Medulla oblongata (tissue), 1 donor: ENCODE measurements around the gene LCN6.
A peak's percentile ranks its signal among the peaks of the same experiment; 100 is the strongest.

Experiments used
- DNase-seq: peaks from one replicate; pipeline ENCODE4 v3.0.0-alpha.2; 2015; ENCODE audit errors: extremely low spot score

Gene LCN6

DNA sequence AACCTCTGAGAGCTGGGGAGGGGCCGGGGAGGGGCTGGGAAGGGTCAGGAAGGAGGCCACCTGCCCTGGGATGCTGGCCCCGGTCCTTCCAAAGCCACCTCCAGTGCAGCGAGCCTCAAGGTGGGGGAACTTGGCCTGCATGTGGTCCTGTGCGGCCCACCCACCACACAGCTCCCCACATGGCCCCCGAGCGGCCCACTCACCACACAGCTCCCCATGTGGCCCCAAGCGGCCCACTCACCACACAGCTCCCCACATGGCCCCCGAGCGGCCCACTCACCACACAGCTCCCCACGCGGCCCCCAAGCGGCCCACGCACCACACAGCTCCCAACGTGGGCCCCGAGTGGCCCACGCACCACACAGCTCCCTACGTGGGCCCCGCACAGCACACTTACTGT, 3.6 kb downstream of the LCN6 start:
- DNase-seq: no peak

DNA sequence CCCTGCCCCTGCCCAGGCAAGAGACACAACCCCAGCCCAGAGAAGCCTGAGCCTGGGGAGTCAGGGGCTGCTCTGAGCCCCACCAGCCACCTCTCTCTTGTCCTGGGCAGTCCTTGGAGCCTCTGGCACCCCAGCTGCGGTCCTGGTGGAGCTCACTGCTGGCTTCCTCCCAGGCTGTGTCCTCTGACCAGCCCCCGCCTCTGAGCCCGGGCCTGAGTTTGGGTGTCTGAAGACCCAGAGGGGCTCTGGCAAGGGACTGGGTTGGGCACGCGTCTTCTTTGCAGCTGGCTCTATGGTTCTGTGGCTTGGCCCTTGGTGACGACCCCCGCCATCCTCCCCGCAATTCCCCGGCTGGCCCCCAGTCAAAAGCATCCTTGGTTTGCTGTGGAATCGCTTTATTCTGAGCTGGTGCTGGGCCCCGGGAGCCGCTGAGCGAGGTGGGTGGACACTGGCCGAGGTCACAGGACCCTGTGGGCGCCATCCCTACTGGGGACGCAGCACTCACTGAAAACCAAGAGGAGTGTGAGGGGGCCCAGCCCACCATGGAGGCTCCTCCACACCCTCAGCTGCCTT, 4.6 kb downstream of the LCN6 start:
- DNase-seq: no peak

DNA sequence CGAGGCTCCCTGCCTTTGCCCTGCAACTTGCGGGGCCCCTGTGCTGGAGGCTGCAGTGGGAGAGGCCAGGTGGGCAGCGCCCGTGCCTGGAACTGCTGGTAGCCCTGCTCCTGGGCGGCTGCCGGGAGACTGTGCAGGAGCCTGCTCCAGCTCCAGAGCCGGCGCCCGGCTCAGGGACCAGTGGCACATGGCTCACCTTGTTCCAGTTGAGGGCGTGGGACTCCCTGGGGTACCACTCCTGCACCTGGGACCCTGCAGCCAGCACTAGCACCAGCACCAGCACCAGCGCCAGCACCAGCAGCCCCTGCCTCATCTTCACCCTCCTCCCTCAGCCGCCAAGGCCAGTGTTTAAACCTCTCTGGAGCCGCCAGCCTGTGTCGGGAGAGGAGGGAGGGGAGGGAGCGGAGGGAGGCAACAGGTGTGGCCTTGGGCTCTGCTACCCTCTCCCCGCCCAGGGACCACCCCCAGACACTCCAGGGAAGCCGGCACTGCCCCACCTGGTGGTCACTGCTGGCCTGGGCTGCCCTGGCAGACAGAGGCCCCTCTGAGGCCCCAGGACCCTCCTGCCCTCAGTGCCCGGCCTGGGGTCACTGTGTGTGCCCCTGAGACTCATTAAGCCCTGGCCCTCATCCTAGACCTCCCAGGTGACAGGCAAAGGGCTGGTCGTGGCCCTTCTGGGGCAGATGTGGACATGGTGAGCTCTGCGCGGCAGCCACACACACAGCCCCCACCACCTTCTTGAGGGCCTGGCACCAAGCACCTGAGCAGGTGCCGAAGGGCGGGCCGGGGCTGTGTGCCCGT, 5.5 kb downstream of the LCN6 start, which contains the start of gene LCN10:
LCN10 (minus strand) TSS at position 350 of the 801 bp plus-strand sequence; CDS start at position 313, 37 bp downstream.
- no peak for DNase-seq

DNA sequence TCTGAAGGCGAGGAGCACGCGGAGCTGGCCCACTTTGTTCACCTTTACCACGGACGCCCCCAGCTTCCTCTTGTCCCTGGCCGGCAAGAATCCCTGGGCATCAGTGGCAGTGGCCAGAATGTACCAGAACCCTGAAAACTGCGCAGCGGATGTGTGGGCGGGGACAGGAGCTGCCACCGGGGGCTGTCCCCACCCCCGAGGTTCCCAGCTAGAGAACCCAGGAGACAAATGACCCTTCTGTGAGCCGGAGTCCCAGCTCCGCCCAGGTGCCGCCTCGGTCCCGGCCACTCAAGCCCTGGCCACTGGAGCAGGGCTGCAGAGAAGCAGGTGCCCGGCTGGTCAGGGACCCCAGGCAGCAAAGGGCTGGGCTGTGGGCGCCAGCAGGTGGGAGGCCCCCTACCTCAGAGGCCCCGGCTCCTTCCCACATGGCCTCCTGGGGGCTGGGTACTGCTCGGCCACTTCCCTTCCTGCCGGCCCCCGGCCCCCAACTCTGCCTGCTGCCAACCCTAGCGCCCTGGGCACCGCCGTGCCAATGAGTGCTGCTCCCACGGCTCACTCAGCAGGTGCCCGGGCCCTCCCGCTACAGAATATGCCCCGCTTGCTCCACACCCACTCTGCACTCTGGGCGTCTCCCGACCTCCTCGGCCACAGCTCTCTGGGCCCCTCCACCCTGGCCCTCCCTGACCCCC, 6.3 kb downstream of the LCN6 start:
- no peak for DNase-seq

DNA sequence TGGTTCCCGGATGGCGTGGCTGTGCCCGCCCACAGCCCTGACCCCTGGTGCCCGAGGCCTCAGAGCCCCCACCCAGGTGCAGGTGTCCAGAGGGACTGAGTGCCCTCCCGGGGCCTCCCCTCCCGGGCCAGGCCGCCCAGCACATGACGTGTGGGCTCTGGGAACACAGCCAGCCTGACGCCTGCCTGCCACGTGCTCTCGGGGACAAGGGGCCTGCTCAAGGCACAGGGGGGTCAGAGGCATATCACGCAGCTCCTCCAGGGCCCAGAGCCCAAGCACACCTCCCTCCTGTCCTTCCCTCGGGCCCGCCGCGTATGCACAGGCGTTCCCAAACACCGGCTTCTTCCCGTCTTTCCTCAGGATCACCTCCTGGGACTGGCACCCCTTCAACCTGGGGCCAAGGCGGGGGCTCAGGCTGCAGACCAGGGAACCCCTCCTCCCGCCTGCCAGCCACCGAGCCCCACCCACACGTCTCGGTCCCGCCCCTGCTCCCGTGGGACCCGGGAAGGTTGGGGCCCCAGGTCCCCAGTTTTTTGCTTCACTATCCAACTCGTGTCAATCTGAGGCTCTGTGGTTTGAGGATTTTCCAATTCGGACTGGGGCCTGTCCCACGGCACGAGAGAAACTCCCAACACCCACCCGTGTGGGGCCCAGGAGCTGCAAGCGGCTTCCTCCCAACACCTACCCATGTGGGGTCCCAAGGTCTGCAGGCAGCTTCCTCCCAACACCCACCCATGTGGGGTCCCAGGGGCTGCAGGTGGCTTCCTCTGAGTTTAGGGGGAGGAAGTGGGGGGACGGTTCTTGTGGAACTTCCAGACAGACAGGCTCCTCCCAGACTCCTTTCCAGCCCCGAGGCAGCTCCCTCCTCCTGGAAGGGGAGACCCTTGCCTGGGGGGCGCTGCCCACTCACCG, 7.1 kb downstream of the LCN6 start:
- no peak for DNase-seq

DNA sequence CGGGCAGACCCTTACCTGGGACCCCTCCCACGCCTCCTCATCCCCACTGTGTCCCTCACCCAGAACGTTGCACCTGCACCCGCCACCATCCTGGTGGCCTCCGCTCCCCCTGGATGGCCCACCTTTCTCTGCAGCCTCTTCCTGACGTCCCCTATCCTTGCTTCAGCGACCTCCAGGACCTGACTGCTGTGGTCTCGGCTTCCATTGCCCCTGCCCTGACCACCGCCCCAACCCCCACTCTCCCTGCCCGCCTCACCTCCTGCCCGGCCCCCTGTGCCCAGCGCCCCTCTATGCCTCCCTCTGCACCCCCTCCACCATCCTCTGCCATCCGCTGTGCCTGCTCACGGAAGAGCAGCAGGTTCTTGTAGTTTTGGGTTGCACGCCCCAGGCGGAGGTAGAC, 7.8 kb downstream of the LCN6 start:
- no peak for DNase-seq

DNA sequence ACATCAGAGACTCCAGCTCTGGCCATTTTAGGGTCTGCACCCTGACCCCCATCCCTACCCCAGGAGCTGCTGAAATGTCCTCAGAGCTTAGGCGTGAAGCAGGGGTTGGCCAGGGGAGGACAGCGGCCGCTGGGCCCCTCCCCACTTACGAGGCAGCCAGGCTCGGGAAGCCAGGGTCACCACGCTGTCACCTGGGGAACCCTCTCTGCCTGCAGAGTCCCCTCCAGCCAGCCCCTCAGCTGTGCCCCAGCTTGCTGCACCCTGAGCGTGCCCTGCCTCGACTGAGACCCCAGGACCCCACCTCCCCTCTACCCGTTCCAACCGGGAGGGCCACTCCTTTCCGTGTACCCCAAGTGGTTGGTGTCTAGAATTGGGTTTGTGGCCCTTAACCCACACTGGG, 8.3 kb downstream of the LCN6 start:
- no peak for DNase-seq

DNA sequence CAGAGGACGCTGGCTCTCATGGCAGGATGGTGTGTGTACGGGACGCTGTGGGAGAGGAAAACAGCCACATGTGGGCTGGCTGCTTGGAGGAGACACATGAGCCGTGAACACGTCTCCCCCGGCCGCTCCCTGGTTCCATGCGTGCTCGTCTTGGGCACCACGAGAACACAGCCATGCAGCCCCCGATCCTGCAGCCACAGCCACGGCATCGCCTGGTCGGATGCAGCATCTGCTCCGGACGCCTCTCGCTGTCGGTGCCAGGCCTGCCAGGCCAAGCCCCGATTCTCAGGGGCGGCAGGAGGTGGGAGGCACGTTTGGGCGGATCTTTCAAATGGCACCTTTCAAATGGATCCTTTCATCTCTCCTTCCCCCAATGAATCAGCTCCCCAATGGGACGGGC, 8.8 kb downstream of the LCN6 start:
- no peak for DNase-seq

DNA sequence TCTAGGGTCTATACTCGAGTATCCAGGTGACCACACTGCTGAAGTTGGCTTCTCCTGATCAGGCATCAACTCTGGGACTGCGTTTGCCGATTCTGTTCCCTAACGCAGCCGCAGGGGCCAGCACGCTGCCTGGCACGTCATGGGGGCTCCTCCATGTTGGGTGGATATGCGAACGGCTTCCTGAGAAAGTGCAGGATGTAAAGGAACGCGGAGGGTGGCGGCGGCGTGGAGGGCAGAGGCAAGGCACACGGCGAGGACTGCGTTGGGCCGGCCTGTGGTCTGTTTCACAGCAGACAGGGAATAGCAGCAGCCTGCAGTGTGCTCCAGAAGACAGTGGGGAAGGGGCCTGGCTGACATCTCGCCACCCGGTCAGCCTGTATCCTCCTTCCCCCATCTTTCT, 9.4 kb downstream of the LCN6 start:
- DNase-seq: no peak

DNA sequence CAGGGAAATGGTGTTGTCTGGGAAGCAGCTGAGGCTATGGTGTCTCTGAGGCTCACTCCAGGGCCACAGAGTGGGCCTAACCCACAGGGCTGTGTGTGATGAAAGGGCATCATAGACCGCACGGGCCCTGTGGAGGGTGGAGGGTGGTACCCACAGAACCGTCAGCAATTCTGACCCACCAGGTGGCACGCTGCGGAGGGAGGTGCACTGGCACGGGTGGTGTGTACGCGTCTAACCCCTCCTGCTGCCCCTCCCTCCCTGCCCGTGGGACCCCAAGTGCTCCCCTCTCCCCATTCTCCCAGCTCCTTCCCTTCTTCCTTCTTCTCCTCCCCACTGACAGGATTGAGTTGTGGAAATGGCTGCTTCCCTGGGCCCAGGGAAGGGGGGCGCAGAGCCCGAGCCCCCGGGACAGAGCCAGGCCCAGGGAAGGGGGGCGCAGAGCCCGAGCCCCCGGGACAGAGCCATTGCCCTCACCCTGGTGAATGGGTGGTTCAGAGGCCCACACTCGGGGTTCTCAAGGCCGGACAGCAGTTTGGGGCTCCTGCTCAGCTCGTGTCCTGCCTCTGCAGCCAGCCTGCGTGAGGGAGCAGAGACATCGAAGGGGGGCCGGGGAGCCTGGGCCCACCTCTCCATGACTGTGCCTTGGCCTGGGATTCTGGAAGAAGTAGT, 12.4 kb downstream of the LCN6 start:
- no peak for DNase-seq

DNA sequence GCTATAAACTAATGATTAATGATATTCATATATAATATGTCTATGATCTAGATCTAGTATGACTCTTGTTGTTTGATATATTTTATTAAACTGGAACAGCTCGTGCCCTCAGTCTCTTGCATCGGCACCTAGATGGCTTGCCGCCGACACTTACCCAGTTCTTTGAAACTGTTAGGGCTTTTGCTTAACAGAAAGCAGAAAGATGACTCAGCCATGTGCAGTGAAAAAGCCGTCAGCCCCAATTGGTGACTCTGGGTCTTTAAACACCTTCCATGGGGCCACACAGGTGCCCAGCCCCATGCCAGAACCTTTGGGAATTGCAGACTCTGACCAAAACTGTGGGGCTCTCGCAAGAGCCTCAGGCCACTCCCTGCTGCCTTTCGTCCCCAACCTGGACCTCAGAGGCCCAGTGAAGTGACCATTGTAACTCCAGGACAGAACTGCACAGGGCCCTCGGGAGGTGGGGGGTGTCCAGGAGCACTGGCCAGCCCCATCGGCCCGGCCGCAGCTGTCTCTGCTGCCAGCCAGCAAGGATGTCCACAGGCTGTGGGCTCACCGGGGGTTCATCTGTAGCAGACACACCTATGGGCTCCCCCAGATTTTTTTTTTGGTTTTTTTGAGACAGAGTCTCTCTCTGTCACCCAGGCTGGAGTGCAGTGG, 13.4 kb downstream of the LCN6 start:
- DNase-seq: no peak

DNA sequence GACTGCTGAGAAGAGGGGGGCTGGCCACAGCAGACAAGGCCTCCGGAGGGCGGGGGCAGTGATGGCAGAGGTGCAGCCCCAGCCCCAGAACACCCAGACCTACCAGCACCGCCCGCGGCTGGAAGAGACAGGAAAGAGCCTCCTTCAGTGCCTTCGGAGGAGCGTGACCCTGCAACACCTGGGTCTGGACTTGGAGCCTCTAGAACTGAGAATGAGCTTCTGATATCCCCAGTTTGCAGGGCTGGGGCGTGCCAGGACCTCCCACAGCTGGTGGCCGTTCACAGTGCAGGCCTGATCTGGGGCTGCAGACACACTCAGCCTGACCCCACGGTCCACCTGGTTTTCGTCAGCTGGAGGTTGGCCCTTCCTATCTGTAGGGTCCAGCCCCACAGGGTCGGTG, 14.7 kb downstream of the LCN6 start:
- DNase-seq: no peak

DNA sequence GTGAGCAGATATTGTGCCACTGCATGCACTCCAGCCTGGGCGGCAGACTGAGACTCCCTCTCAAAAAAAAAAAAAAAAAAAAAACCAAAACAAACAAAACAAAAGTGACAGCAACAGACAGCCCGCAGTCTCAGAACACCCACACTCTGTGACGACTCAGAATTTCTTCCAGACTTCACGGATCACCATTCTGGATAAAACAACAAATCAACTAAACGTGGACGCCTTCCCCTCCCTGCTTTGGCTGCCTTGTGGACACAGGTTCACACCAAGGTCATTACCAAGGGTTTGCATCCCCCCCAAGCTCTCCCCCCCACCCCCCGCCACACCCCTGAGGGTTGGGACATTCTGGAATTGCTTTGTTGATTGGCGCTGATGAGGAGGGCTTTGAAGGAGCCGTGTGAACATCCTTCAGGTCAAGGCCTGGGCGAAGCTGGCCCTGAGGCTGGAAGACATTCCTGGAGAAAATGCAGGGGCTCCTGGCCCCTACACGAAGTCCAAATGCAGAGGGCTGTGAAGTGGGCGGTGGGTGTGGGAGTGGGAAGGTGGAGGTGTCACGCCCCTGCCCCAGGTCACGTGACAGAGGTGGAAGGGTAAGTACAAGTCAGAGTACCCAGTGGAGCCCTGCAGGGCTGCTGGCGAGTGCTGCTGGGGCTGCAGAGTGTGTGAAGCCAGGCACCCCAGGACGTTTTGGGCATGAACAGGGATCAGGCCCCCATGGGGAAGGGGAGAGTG, 15.7 kb downstream of the LCN6 start:
- DNase-seq: no peak

DNA sequence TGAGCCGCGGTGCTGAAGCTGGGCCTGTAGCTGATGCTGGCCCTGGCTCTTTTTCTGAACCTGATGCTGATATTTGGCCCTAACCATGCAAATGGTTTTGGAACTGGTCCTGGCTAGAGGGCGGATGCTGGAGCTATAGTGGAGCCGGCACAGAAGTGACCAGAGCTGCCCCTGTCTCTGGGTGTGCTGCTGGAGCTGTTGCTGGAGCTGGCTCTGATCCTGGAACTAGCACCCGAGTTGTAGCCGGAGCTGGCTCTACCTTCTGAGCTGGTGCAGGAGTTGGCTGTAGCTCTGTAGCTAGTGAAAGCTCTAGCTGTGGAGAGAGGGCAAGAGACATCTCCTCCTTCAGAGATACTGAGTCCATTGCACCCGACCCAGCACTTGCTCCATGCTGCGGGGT, 18.4 kb downstream of the LCN6 start:
- DNase-seq: no peak

DNA sequence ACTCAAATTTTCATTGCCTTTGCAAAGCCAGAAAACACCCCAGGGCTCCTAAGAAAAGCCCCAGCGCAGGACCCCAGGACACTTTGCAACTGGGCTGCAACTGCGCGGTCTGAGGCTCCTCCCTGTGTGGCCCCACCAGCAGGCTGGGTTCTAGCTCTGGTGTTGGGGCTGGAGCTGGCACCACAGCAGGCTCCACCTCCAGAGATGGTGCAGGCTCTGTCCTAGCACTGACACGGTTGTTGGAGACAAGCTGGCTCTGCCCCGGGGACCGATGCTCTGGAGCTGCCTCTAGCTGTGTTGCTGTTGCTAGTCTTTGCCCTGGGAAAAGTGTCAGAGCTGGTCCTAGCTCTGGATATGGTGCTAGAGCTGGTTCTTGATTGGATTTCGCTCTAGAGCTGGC, 19.2 kb downstream of the LCN6 start:
- DNase-seq: no peak

DNA sequence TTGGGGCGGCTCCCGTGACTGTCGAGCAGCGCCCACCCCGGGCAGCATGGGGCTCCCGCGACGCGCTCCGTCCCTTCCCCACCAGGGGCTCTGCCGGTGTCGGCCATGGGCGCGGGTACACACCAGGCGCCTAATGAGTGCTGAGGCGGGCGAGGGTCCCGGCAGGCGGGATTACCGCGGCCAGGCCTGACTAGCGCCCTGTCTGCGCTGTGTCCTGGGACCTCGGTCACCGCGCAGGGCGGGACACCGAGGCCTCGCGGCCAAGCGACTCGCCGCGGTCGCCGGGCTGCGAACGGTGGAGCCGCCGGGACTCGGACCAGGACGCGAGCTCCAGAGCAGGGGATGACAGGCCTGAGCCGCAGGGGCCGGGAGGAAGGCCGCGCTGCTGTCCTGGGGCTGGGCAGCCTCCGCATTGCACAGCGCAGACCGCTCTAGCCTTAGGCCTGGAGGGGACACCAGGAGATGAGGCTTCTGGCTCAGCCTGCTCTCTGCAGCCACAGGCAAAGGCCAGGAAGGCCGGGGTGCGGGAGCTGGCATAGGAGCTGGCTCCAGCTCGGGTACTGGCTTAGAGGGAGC, 19.7 kb downstream of the LCN6 start:
- no peak for DNase-seq

DNA sequence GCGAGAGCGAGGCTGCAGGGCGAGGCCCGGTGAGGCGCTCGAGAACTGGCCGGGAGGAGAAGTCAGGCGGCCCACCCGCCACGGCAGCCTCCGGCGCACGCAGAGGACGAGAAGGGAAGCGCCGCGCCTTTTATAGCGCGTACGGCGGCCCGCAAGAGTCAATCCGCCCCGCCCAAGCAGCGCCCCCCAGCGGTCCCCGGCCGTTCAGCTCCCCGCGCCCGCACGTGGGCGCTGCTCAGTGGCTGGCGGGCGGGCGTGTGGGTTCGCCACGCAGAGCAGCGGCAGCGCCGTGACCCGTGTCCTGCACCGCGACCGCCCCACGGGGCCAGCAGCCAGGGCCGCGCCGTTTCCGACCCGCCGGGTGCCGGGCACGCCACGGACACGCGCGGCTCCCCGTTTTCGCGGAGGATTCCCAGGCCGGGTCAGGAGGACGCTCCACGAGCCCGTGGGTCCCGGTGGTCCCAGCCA, 20.2 kb downstream of the LCN6 start:
- DNase-seq: peak; percentile 84

DNA sequence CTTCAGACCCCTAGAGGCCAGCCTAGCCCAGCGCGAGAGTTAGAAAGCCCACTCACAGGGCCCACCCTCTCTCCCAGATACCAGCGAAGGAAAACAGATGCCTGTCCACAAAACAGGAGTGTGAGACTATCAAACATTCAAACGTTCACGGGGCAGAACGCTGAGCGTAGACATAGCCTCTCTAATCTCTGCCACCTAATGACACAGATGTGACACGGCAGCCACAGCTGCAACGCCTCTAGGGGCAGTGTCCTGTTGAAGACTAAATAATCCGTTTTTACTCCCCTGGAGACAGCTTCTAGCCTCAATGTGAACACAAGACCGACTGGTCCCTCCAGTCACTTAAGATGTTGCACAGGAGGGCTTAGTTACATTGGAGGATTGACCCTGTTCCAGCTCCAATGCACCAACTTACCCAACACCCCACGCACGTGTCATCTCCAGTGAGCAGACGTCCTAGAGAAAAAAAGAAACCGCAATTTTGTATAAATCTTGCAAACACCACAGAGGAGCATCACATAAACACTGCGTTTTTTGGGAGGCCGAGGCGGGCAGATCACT, 21.6 kb downstream of the LCN6 start:
- DNase-seq: no peak

DNA sequence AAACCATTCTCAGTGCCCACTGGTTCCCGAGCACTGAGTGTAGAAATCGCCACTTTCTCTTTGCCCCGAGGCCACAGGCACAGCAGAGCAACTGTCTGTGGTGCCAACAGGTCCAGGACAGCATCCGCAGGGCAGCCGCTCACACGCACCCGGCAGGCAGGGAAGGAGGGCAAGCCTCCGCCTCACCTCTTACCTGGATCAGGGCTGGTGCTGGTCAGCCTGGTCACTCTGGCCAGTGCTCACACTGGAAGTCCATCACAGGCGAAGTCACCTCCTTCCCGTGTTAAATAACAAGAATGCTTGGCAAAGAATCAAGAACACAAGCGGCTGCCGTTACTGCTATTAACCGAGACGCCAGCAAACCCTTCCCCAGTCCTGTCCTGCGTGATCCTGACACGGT, 22.2 kb downstream of the LCN6 start:
- no peak for DNase-seq
